HG02610 (cell line): ENCODE results near the gene THAP3.
"Not testable (repeated sequence)": the region's sequence is repeated elsewhere in the genome, so short reads cannot be mapped to it uniquely, and the experiment has no call there.

Experiments used
- ATAC-seq: cut with Tn5 transposase; IDR thresholded peaks from one replicate; pipeline ENCODE4 v1.9.1; 2021; ENCODE audit warnings: mild to moderate bottlenecking, moderate library complexity; ENCODE audit not compliant: unreplicated experiment

Gene THAP3

GRCh38 chr1:6632588-6633514, 8.2 kb downstream of the THAP3 start:
- no peak for ATAC-seq

- ATAC-seq, result no peak
These were observed 9.8 kb downstream of the THAP3 start for GRCh38 chr1:6634371-6635052.

GRCh38 chr1:6635161-6635909, 10.7 kb downstream of the THAP3 start:
- ATAC-seq, result no peak

GRCh38 chr1:6635910-6636760, 11.5 kb downstream of the THAP3 start:
- no peak for ATAC-seq

GRCh38 chr1:6636778-6637177, 12.1 kb downstream of the THAP3 start:
- ATAC-seq, result not testable (repeated sequence)

GRCh38 chr1:6637770-6638169, 13.1 kb downstream of the THAP3 start:
- ATAC-seq, result no peak

- ATAC-seq, result no peak
These were observed 13.6 kb downstream of the THAP3 start for GRCh38 chr1:6638226-6638625.

GRCh38 chr1:6640867-6641266, 16.2 kb downstream of the THAP3 start:
- not testable (repeated sequence) for ATAC-seq

GRCh38 chr1:6645018-6645417, 20.4 kb downstream of the THAP3 start:
- no peak for ATAC-seq

GRCh38 chr1:6646499-6647148, 22.0 kb downstream of the THAP3 start:
- ATAC-seq, result no peak

- ATAC-seq, result no peak
These were observed 23.9 kb downstream of the THAP3 start for GRCh38 chr1:6648556-6648955.

- no peak for ATAC-seq
These were observed 27.2 kb downstream of the THAP3 start for GRCh38 chr1:6651909-6652308.

- ATAC-seq, result no peak
These were observed 28.3 kb downstream of the THAP3 start for GRCh38 chr1:6652986-6653385.

GRCh38 chr1:6653436-6654290, 29.0 kb downstream of the THAP3 start:
- ATAC-seq, result no peak

- no peak for ATAC-seq
These were observed 32.5 kb downstream of the THAP3 start for GRCh38 chr1:6657138-6657537.

GRCh38 chr1:6658359-6659060, 33.8 kb downstream of the THAP3 start:
- no peak for ATAC-seq

- ATAC-seq, result no peak
These were observed 35.9 kb downstream of the THAP3 start for GRCh38 chr1:6660415-6661049.

- not testable (repeated sequence) for ATAC-seq
These were observed 37.8 kb downstream of the THAP3 start for GRCh38 chr1:6662468-6662867.
